Stimulated activated CD8-positive, alpha-beta memory T cell treated with anti-CD3 and anti-CD28 coated beads, Interleukin-15, amount 100 ng/mL, for 48 hours (primary cell): ENCODE data around the gene MARCHF3.
"Not testable (repeated sequence)": the region's sequence is repeated elsewhere in the genome, so short reads cannot be mapped to it uniquely, and the experiment has no call there.

Source experiments
- DNase-seq, 2 donors: peaks; one replicate each; pipeline ENCODE4 v3.0.0-alpha.2; 2020; ENCODE audit warnings: low read depth in 2 of 2

MARCHF3 gene

GRCh38 chr5:127030259-127031146 is at the start of gene MARCHF3:
MARCHF3 (minus strand) TSS chr5:127030558; CDS start chr5:126918171, 112,387 bp downstream.
- peak; percentile 93 to 94 for DNase-seq

GRCh38 chr5:127079994-127080491 is 49.7 kb upstream of the MARCHF3 start:
- DNase-seq: no peak

- DNase-seq: no peak
Measured at GRCh38 chr5:127077366-127077765, 47.0 kb upstream of the MARCHF3 start.

- DNase-seq: no peak
Measured at GRCh38 chr5:127076315-127077129, 46.2 kb upstream of the MARCHF3 start.

GRCh38 chr5:127074466-127074865 is 44.1 kb upstream of the MARCHF3 start:
- no peak for DNase-seq

GRCh38 chr5:127072861-127073846 is 42.8 kb upstream of the MARCHF3 start, which contains the start of gene C5orf63:
C5orf63 (minus strand) TSS chr5:127073502; CDS start chr5:127058995, 14,507 bp downstream.
- DNase-seq: peak; percentile 69 to 73

- no peak for DNase-seq
Measured at GRCh38 chr5:127070243-127070642, 39.9 kb upstream of the MARCHF3 start.

GRCh38 chr5:127068493-127069214 is 38.3 kb upstream of the MARCHF3 start:
- no peak for DNase-seq

- DNase-seq: no peak
Measured at GRCh38 chr5:127066721-127067120, 36.4 kb upstream of the MARCHF3 start.

- no peak for DNase-seq
Measured at GRCh38 chr5:127064253-127064840, 34.0 kb upstream of the MARCHF3 start.

GRCh38 chr5:127063257-127063913 is 33.0 kb upstream of the MARCHF3 start:
- DNase-seq: no peak

GRCh38 chr5:127061956-127062355 is 31.6 kb upstream of the MARCHF3 start:
- DNase-seq: no peak

GRCh38 chr5:127061537-127061936 is 31.2 kb upstream of the MARCHF3 start:
- DNase-seq: no peak

- no peak for DNase-seq
Measured at GRCh38 chr5:127060470-127060985, 30.2 kb upstream of the MARCHF3 start.

GRCh38 chr5:127056896-127057295 is 26.5 kb upstream of the MARCHF3 start:
- no peak for DNase-seq

GRCh38 chr5:127055880-127056653 is 25.7 kb upstream of the MARCHF3 start:
- no peak for DNase-seq

GRCh38 chr5:127053551-127053950 is 23.2 kb upstream of the MARCHF3 start:
- DNase-seq: not testable (repeated sequence)

GRCh38 chr5:127053049-127053448 is 22.7 kb upstream of the MARCHF3 start:
- DNase-seq: no peak
